ENCODE results near the gene CFL2.

DNA sequence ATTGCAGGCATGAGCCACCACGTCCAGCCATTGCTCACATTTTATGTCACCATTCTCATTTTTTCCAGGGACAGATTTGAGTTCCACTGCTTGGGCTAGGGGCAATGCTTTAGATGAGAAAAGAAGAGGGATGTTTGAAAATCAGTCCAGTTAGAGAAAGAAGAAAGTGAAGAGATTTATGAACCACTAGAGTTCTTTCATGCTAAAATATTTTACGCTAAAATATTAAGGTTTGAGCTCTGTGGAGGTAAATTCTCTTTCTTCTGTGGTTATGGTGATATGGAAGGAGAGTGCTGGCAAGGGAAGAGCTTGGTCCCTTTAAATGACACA is 21.5 kb downstream of the CFL2 start:
- no peak for TF ChIP-seq POLR2A (IDR thresholded peaks at IDR 0.05)
- TF ChIP-seq, protein P1, sequence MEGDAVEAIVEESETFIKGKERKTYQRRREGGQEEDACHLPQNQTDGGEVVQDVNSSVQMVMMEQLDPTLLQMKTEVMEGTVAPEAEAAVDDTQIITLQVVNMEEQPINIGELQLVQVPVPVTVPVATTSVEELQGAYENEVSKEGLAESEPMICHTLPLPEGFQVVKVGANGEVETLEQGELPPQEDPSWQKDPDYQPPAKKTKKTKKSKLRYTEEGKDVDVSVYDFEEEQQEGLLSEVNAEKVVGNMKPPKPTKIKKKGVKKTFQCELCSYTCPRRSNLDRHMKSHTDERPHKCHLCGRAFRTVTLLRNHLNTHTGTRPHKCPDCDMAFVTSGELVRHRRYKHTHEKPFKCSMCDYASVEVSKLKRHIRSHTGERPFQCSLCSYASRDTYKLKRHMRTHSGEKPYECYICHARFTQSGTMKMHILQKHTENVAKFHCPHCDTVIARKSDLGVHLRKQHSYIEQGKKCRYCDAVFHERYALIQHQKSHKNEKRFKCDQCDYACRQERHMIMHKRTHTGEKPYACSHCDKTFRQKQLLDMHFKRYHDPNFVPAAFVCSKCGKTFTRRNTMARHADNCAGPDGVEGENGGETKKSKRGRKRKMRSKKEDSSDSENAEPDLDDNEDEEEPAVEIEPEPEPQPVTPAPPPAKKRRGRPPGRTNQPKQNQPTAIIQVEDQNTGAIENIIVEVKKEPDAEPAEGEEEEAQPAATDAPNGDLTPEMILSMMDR (IDR thresholded peaks at IDR 0.05) = no peak
